Measurements from ENCODE around the gene PNMA8A. TPM values are rescaled to one million over a fixed set of nuclear protein-coding genes. Genes with fewer than 3 reads are reported as not detected.

The PNMA8A gene
- total RNA-seq, 2 donors from 2014 or later, result 17.3 to 32.5 TPM

- no peak for TF ChIP-seq CTCF (conservative IDR thresholded peaks at IDR 0.05)
- H3K27ac ChIP-seq (ENCODE audit: low read depth, low read length), result no peak overlapping the region
- H3K9ac ChIP-seq (ENCODE audit: extremely low read depth, low read length, poor library complexity, severe bottlenecking), result no peak overlapping the region
Observed at GRCh38 chr19:46466536-46467196, 4.7 kb downstream of the PNMA8A start.

DNA sequence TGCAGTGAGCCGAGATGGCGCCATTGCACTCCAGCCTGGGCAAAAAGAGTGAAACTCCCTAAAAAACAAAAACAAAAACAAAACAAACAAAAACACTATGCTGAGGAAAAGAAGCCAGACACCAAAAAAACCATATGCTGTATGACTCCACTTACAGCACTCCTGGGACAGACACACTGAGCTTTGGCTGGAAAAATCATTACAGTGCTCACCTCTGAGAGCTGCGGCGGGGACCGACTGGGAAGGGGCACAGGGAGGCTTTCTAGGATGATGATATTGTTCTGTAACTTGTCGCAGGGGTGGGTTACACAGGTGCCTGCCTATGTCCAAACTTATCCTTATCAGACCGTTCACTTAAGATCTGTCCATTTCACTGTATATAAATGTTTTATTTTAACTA is 7.8 kb downstream of the PNMA8A start:
- no peaks in the 10 kb centered on the region for H3K27me3 Mint-ChIP-seq (ENCODE audit: insufficient read depth)
- Histone ChIP-seq H3K27ac (ENCODE audit: low read depth, low read length) (no peak overlapping the region), H3K4me3 (ENCODE audit: low read length) (no peak overlapping the region), H3K4me1 (ENCODE audit: control insufficient read depth, insufficient read depth, low read length) (no peaks in the 10 kb centered on the region), H3K9ac (ENCODE audit: extremely low read depth, low read length, poor library complexity, severe bottlenecking) (no peak overlapping the region), H3K36me3 (ENCODE audit: control insufficient read depth, insufficient read depth, low read length) (peaks cover 21% of the 10 kb centered on the region), H3K27me3 (ENCODE audit: control insufficient read depth, insufficient read depth, low read length, poor library complexity, severe bottlenecking) (no peaks in the 10 kb centered on the region), H3K9me3 (ENCODE audit: control insufficient read depth, low read length) (no peaks in the 10 kb centered on the region)
- no peak for DNase-seq
- WGBS, 2 experiments (ENCODE audit: insufficient coverage in 1 of 2, insufficient read length in 1 of 2), result 97 to 100% methylated on average over 3 to 6 of the region's 7 CpGs
- no peak overlapping the region for H3K27ac Mint-ChIP-seq
- H3K4me3 Mint-ChIP-seq, result no peak overlapping the region
- peaks cover 26% of the 10 kb centered on the region for H3K36me3 Mint-ChIP-seq (ENCODE audit: low read depth)
- H3K9me3 Mint-ChIP-seq, result no peaks in the 10 kb centered on the region
- no peaks in the 10 kb centered on the region for H3K4me1 Mint-ChIP-seq
- TF ChIP-seq CTCF (conservative IDR thresholded peaks at IDR 0.05), result no peak

More at GRCh38 chr19:46466536-46467196, 4.7 kb downstream of the PNMA8A start:
- 94 to 98% methylated on average over 13 to 15 of the region's 15 CpGs for WGBS, 2 experiments (ENCODE audit: insufficient coverage in 1 of 2, insufficient read length in 1 of 2)
- Histone ChIP-seq H3K36me3 (ENCODE audit: control insufficient read depth, insufficient read depth, low read length) (peaks cover 28% of the 10 kb centered on the region), H3K27me3 (ENCODE audit: control insufficient read depth, insufficient read depth, low read length, poor library complexity, severe bottlenecking) (no peaks in the 10 kb centered on the region), H3K9me3 (ENCODE audit: control insufficient read depth, low read length) (no peaks in the 10 kb centered on the region), H3K4me1 (ENCODE audit: control insufficient read depth, insufficient read depth, low read length) (peaks cover 7% of the 10 kb centered on the region), H3K4me3 (ENCODE audit: low read length) (no peak overlapping the region)
- Mint-ChIP-seq H3K4me3 (no peak overlapping the region), H3K27ac (no peak overlapping the region), H3K9me3 (no peaks in the 10 kb centered on the region), H3K27me3 (ENCODE audit: insufficient read depth) (no peaks in the 10 kb centered on the region), H3K36me3 (ENCODE audit: low read depth) (peaks cover 35% of the 10 kb centered on the region), H3K4me1 (peaks cover 3% of the 10 kb centered on the region)
- no peak for DNase-seq

- Histone ChIP-seq H3K9ac (ENCODE audit: extremely low read depth, low read length, poor library complexity, severe bottlenecking) (no peak overlapping the region), H3K4me3 (ENCODE audit: low read length) (no peak overlapping the region), H3K36me3 (ENCODE audit: control insufficient read depth, insufficient read depth, low read length) (peaks cover 5% of the 10 kb centered on the region), H3K4me1 (ENCODE audit: control insufficient read depth, insufficient read depth, low read length) (no peaks in the 10 kb centered on the region), H3K27ac (ENCODE audit: low read depth, low read length) (no peak overlapping the region), H3K27me3 (ENCODE audit: control insufficient read depth, insufficient read depth, low read length, poor library complexity, severe bottlenecking) (no peaks in the 10 kb centered on the region), H3K9me3 (ENCODE audit: control insufficient read depth, low read length) (no peaks in the 10 kb centered on the region)
- Mint-ChIP-seq H3K27ac (no peak overlapping the region), H3K27me3 (ENCODE audit: insufficient read depth) (no peaks in the 10 kb centered on the region), H3K4me3 (no peak overlapping the region), H3K4me1 (no peaks in the 10 kb centered on the region), H3K9me3 (no peaks in the 10 kb centered on the region), H3K36me3 (ENCODE audit: low read depth) (peaks cover 8% of the 10 kb centered on the region)
- WGBS, 2 experiments (ENCODE audit: insufficient coverage in 1 of 2, insufficient read length in 1 of 2), result 97 to 100% methylated on average over 1 to 2 of the region's 2 CpGs
- no peak for TF ChIP-seq CTCF (conservative IDR thresholded peaks at IDR 0.05)
- no peak for DNase-seq
Observed at GRCh38 chr19:46461537-46461936, 9.8 kb downstream of the PNMA8A start.
